GM19035 (cell line): Measurements from ENCODE around the gene RAD51B.

Experiments
- ATAC-seq: cut with Tn5 transposase; IDR thresholded peaks from one replicate; pipeline ENCODE4 v1.9.1; 2021; ENCODE audit not compliant: unreplicated experiment

RAD51B gene

DNA sequence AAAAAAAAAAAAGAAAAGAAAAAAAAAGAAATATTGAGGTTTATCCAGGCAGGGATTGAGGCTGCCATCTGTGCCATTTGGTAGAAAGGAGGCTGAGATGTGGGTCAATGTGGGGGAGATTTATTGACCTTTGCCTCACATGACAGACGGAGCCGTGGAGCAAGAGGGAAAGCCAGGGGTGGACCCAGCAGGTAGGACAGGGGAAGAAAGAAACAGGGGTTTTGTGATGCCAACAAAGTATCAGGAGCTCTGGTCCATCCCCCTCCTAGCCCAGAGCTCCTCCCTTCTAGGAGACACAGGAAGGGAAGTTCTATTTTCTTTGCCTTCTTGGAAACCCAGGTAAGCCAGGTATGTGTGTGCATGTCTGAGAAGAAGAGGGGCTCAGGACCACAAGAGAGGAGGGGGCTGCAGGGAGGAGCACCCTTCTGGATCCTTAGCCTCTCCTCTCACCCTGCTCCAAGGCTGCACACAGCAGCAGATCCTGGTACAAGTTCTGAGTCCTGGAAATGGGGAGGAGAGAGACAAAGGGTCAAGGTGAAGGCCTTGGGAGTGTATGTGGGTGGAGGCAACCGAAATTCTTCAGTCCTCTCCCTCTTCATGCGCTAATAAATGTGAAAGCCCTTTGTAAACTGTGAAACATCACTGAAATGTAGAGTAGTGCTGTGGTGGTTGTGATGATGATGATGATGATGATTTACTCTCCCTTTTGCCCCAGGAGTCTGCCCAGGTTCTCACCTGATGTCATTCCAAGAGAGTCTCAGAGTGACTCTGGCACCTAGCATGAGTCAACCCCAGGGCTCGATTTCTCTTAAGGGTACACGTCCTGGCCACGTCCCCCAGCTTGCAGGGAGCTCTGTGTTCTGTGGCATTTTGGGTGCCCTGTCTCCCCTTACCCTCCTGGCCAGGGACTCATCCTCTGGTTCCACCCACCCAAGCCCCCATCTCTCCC lies 947.0 kb downstream of the RAD51B start:
- no peak for ATAC-seq

DNA sequence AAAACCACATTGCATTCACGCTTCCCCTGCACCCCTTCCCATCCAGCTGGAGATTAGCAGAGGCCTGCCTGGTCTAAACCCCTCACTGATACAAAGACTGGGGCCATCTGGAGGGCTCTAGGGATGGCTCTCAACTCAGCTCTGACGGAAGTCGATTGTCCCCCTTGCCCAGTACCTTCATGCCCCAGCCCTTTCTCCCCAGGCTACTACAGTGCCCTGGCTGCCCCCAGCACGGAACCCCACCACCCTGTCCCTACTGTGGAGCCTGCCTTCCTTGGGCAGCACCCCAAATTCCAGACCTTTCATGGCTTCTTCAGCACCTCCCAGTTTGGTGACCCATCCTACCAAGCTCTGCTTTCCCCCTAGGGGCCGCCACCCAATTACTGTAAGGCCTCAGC lies 947.7 kb downstream of the RAD51B start:
- ATAC-seq, result no peak

GRCh38 chr14:68768316-68768715 lies 948.7 kb downstream of the RAD51B start:
- ATAC-seq, result no peak

GRCh38 chr14:68770051-68770450 lies 950.5 kb downstream of the RAD51B start:
- ATAC-seq, result no peak

DNA sequence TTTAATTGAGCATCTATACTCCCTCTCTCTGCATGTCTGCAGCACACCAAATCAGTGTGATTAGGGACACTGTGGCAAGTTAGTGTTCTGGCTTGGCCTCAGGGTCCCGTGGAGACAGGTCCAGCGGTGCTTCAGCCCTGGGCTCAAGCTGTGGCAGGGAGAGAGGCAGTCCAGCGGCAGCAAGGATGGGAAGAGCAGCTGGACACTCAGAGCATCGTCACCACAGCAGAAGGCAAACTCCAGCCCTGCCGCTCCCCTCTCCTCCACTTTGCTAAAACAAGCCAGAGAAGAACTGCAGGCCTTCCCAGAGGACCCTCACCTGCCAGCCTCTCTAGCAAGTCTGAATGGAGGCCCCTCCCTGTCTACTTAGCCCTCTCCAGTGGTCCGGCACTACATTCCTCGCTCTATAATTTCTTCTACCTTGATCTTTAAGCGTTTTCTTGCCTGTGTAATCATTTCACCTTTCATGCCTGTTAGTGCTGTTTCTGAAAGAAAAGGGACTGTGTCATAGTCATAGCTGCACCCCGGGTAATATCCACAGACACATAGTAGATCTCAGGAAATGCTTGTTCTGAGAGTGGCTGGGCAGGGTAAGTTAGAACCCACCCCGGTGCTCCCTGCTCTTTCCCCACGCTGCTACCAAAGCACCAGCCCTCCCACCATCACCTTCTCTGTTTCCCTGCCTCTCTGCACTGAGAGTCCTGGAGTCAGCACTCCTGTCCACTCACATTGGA lies 951.1 kb downstream of the RAD51B start:
- no peak for ATAC-seq

DNA sequence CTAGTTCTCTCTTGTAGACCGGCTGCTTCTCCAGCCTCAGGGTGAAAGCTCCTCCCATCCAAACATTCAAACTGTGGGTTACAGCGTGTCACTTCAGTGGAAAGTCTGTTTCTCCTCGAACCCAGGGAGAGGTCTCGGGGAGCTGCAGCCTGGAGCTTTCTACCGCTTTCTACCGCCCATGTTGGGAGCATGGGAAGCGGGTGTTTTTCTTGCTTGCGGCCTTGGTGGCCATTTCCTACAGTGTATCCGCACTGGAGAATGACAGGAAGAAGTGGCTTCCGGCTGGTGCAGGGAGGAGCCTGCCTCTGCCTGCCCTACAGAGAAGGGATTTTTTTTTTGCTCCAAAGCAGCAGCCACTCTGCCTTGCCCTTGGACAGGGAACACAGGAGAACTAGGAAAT lies 952.1 kb downstream of the RAD51B start:
- no peak for ATAC-seq

DNA sequence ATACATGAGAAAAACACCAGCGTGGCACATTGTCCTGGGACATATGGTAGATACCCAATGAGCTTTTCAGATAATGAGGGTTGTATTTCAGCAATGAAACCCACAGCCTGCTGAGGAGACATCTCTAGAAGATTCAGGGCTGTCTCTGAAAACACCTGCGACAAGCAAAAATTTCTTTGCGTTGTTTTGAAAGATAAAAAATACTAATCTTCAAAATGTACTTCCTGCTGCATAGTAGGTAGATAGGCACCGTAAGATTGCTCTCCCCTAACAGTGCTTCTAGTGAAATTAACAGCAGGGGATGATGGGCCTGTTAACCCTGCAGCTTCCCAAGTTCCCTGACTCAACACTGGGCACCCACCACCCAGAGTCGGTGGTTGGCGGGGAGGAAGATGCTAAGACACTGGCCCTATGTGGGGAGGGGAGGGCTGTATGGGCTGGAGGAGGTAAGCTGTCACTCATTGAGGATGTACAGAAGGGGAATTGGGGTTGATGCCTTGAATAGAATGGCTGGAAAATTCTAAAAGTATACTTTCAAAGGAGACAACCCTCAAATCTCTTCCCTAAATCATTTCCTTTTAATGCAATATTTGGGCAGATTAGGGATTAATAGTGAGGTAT lies 953.3 kb downstream of the RAD51B start:
- no peak for ATAC-seq

DNA sequence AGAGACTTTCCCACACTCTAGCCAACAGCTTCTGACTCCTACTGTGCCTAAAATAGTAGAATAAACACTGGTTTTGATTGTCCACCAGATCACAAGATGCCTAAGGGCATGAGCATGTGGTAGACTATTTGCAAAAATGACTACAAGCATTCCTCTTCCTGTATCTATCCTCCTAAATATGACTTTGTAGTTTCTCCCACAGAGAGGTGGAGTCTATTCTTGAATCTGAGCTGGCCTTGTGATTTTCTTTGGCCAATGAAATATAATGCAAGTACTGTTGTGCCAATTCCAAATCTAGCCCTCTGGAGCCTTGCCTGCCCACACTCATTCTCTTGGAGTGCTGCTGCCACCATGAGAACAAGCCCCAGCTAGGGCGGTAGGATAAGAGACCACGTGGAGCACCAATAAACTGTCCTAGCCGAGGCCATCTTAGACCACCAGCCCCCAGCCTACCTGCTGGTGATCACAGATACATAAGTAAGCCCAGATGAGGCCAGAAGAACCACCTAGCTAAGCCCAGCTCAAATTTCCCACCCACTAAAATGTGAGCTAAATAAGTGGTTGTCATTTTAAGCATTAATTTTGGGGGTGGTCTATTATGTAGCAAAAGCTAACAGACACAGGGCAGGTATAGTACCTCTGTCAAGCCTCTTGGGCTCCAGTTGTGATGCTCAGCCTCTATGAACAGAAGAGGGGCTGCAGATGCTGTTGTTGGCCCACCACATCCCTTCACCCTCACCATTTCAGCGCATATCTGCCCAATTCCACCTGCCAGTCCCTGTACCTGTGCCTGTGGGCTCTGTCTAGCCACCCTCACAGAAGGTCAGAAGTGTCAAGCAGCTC lies 955.4 kb downstream of the RAD51B start:
- ATAC-seq, result no peak

- no peak for ATAC-seq
These were observed 956.1 kb downstream of the RAD51B start for GRCh38 chr14:68775614-68776126.

DNA sequence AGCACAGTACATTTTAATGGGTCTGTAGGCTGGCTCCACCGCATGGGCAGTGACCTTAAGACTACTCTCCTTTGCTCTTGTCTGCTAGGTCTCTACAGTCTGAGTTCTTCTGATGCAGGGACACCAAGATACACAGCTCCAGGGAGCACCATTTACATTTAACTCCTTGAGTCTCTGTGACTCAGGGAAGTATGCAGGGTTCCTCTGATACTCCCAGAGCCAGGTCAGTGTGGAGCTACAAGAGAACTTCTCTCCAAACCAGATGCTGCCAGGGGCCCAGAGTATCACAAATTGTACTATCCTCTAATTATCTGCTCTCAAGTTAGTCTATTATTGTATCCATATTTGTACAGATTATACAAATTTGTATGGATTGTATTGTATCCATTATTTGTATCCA lies 958.1 kb downstream of the RAD51B start:
- no peak for ATAC-seq
